HG02588 (cell line): ENCODE data around the gene CKAP5.

Experiments
- ATAC-seq: cut with Tn5 transposase; IDR thresholded peaks from one replicate; pipeline ENCODE4 v1.9.1; 2021; ENCODE audit warnings: mild to moderate bottlenecking, moderate library complexity; ENCODE audit not compliant: unreplicated experiment

The CKAP5 gene

GRCh38 chr11:46845740-46846509 lies at the start of gene CKAP5:
CKAP5 (minus strand) TSS chr11:46846280; CDS start chr11:46821231, 25,049 bp downstream.
- peak; percentile 95 for ATAC-seq

GRCh38 chr11:46895821-46896220 lies 49.7 kb upstream of the CKAP5 start:
- ATAC-seq = no peak

- ATAC-seq = no peak
These were observed 48.9 kb upstream of the CKAP5 start for GRCh38 chr11:46894961-46895360.

- ATAC-seq = no peak
These were observed 48.4 kb upstream of the CKAP5 start for GRCh38 chr11:46894506-46894905.

GRCh38 chr11:46892838-46893237 lies 46.8 kb upstream of the CKAP5 start:
- ATAC-seq = no peak

GRCh38 chr11:46892109-46892508 lies 46.0 kb upstream of the CKAP5 start:
- no peak for ATAC-seq

GRCh38 chr11:46890665-46891064 lies 44.6 kb upstream of the CKAP5 start:
- ATAC-seq = no peak

GRCh38 chr11:46889689-46890475 lies 43.8 kb upstream of the CKAP5 start:
- ATAC-seq = no peak

- ATAC-seq = no peak
These were observed 43.2 kb upstream of the CKAP5 start for GRCh38 chr11:46889251-46889650.

- no peak for ATAC-seq
These were observed 42.6 kb upstream of the CKAP5 start for GRCh38 chr11:46888636-46889035.

GRCh38 chr11:46886211-46886610 lies 40.1 kb upstream of the CKAP5 start:
- no peak for ATAC-seq

- ATAC-seq = no peak
These were observed 33.0 kb upstream of the CKAP5 start for GRCh38 chr11:46879056-46879585.

- no peak for ATAC-seq
These were observed 31.5 kb upstream of the CKAP5 start for GRCh38 chr11:46877580-46877979.

GRCh38 chr11:46876471-46876870 lies 30.4 kb upstream of the CKAP5 start:
- no peak for ATAC-seq

GRCh38 chr11:46874586-46874985 lies 28.5 kb upstream of the CKAP5 start:
- no peak for ATAC-seq

- ATAC-seq = no peak
These were observed 22.8 kb upstream of the CKAP5 start for GRCh38 chr11:46868912-46869311.

GRCh38 chr11:46865340-46865739 lies 19.3 kb upstream of the CKAP5 start:
- no peak for ATAC-seq

- ATAC-seq = no peak
These were observed 14.1 kb upstream of the CKAP5 start for GRCh38 chr11:46860218-46860617.

- ATAC-seq = no peak
These were observed 13.0 kb upstream of the CKAP5 start for GRCh38 chr11:46858920-46859546.

GRCh38 chr11:46857666-46858065 lies 11.6 kb upstream of the CKAP5 start:
- ATAC-seq = no peak

GRCh38 chr11:46856605-46857343 lies 10.7 kb upstream of the CKAP5 start:
- no peak for ATAC-seq
